Fibroblast of lung (primary cell): ENCODE results near the gene NPVF. TPM values are rescaled to one million over a fixed set of nuclear protein-coding genes. Genes with fewer than 3 reads are reported as not detected.

Experiments
- DNase-seq, 2 donors: peaks; one replicate each; pipeline versions ENCODE4 v3.0.0 to v3.0.0-alpha.2; 2010; ENCODE audit warnings: low read depth in 2 of 2
- H2AFZ ChIP-seq: 2 replicates; pipeline ENCODE4 v1.5.1; 2012; ENCODE audit warnings: low read length, control low read depth, inconsistent platforms
- H3K27ac ChIP-seq: 2 replicates; pipeline ENCODE4 v1.5.1; 2011; ENCODE audit warnings: low read length, control low read depth; ENCODE audit not compliant: insufficient read depth
- H3K27me3 ChIP-seq: 2 replicates; pipeline ENCODE4 v1.5.1; 2011; ENCODE audit warnings: mild to moderate bottlenecking, low read length; ENCODE audit not compliant: control insufficient read depth, insufficient read depth
- H3K36me3 ChIP-seq: 2 replicates; pipeline ENCODE4 v1.5.1; 2011; ENCODE audit warnings: low read length; ENCODE audit not compliant: control insufficient read depth, insufficient read depth
- H3K4me1 ChIP-seq: 2 replicates; pipeline ENCODE4 v1.5.1; 2011; ENCODE audit warnings: low read length; ENCODE audit not compliant: control insufficient read depth, insufficient read depth; ENCODE audit errors: extremely low read depth
- H3K4me2 ChIP-seq: 2 replicates; pipeline ENCODE4 v1.5.1; 2011; ENCODE audit warnings: low read length, control low read depth; ENCODE audit not compliant: insufficient read depth; ENCODE audit errors: extremely low read depth
- H3K4me3 ChIP-seq, 4 experiments: fragments of 200-600 bp in 1 of 4; sonication (generic) in 1 of 4; replicated peaks in 1 of 4; 2 replicates each; pipeline ENCODE4 v1.5.1; 2011 to 2016; ENCODE audit warnings: low read length in 4 of 4, low read depth in 3 of 4, mild to moderate bottlenecking in 3 of 4, control low read depth in 2 of 4, inconsistent platforms in 1 of 4, mixed read lengths in 1 of 4; ENCODE audit not compliant: insufficient read depth in 1 of 4; ENCODE audit errors: control extremely low read depth in 1 of 4
- H3K79me2 ChIP-seq: 2 replicates; pipeline ENCODE4 v1.5.1; 2012; ENCODE audit warnings: mild to moderate bottlenecking, low read length, inconsistent platforms; ENCODE audit not compliant: control insufficient read depth, insufficient read depth
- H3K9ac ChIP-seq: 2 replicates; pipeline ENCODE4 v1.5.1; 2011; ENCODE audit warnings: mild to moderate bottlenecking, low read length, control low read depth; ENCODE audit not compliant: insufficient read depth
- H3K9me3 ChIP-seq: 2 replicates; pipeline ENCODE4 v1.5.1; 2012; ENCODE audit warnings: low read depth, low read length; ENCODE audit not compliant: control insufficient read depth, insufficient read depth
- H4K20me1 ChIP-seq: 2 replicates; pipeline ENCODE4 v1.5.1; 2011; ENCODE audit warnings: low read length; ENCODE audit not compliant: control insufficient read depth, insufficient read depth; ENCODE audit errors: extremely low read depth
- EZH2 ChIP-seq: IDR thresholded peaks from 2 replicates; pipeline ENCODE4 v1.5.1; 2012; ENCODE audit warnings: low read length, control low read depth, mild to moderate bottlenecking; ENCODE audit errors: missing control alignments
- polyA plus RNA-seq, 2 donors: library from polyadenylated mRNA; depleted of rRNA in 1 of 2; stranded (reverse) in 1 of 2; unstranded in 1 of 2; fragments of >200 nt; gene quantifications; 2 replicates each; pipeline ENCODE4 v1.2.1, GENCODE V29; 2011 to 2012; ENCODE audit warnings: missing spikeins in 1 of 2
- total RNA-seq: library from RNA; depleted of rRNA; stranded (reverse); fragments of >200 nt; gene quantifications from 2 replicates; pipeline ENCODE4 v1.2.1, GENCODE V29; 2014
- TF ChIP-seq, protein P1 (sequence below), 2 donors: IDR thresholded peaks in 1 of 2; conservative IDR thresholded peaks in 1 of 2; 1 replicate in 1 of 2; 2 replicates in 1 of 2; pipeline ENCODE4 v1.5.1; 2011 to 2012; ENCODE audit warnings: low read length in 2 of 2, control low read depth in 1 of 2, inconsistent platforms in 1 of 2, low read depth in 1 of 2, mild to moderate bottlenecking in 1 of 2

The NPVF gene
- total and polyA plus RNA-seq, 2 donors (not counting 1 experiment from before 2014, with no cell fraction given): not detected

DNA sequence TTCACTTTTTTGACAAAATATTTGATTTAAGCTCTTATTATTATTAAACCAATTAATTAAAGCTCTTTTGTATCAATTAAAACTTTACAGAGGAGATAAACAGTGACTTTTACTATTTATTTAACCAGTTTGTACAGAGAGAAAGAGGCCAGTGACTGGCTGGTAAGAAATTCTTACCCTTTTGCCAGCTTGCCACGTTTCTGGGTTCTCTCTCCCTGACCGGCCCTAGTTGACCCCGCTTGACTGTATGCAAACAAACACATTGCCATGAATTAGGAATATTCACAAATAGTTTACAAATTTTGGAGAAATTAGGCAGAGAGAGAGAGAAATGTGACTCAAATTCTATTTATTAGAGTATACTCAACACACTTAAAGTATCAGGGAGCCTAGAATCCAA is 36.2 kb downstream of the NPVF start:
- DNase-seq: no peak
- H3K4me3 ChIP-seq: no peak overlapping the region
- no peaks in the 10 kb centered on the region for H3K4me1 ChIP-seq
- no peaks in the 10 kb centered on the region for H3K27me3 ChIP-seq
- no peaks in the 10 kb centered on the region for H4K20me1 ChIP-seq
- TF ChIP-seq EZH2: no peak
- TF ChIP-seq, protein P1, sequence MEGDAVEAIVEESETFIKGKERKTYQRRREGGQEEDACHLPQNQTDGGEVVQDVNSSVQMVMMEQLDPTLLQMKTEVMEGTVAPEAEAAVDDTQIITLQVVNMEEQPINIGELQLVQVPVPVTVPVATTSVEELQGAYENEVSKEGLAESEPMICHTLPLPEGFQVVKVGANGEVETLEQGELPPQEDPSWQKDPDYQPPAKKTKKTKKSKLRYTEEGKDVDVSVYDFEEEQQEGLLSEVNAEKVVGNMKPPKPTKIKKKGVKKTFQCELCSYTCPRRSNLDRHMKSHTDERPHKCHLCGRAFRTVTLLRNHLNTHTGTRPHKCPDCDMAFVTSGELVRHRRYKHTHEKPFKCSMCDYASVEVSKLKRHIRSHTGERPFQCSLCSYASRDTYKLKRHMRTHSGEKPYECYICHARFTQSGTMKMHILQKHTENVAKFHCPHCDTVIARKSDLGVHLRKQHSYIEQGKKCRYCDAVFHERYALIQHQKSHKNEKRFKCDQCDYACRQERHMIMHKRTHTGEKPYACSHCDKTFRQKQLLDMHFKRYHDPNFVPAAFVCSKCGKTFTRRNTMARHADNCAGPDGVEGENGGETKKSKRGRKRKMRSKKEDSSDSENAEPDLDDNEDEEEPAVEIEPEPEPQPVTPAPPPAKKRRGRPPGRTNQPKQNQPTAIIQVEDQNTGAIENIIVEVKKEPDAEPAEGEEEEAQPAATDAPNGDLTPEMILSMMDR (conservative IDR thresholded peaks at IDR 0.05 in 1 of 2, IDR thresholded peaks at IDR 0.05 in 1 of 2; ENCODE audit: low read depth in 1 of 2, low read length in 2 of 2): no peak
- no peaks in the 10 kb centered on the region for H3K36me3 ChIP-seq
- H2AFZ ChIP-seq: no peak overlapping the region
- H3K27ac ChIP-seq: no peak overlapping the region
- H3K9me3 ChIP-seq: no peaks in the 10 kb centered on the region
- no peak overlapping the region for H3K9ac ChIP-seq
- no peaks in the 10 kb centered on the region for H3K79me2 ChIP-seq
- no peak overlapping the region for H3K4me2 ChIP-seq

DNA sequence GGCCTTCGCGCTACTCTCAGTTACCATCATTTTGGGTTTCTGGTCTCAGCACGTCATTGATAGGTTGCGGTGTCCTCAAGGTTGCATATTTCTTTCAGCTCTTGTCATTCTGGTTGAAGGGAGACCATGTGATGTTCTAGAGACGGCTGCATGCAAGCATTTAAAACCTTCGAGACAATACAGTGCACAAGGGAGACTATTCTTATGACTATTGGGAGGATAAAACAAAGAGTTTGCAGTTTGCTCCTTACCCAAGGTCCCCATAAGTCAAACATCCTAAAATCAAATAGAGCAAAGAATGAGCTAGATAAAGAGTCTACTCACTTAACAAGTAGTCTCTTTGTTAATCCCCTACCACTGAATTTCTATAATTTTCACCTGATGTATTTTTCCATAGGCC is 39.1 kb downstream of the NPVF start:
- no peak overlapping the region for H3K4me3 ChIP-seq
- H3K27me3 ChIP-seq: no peaks in the 10 kb centered on the region
- no peak overlapping the region for H2AFZ ChIP-seq
- H3K9me3 ChIP-seq: no peaks in the 10 kb centered on the region
- H3K36me3 ChIP-seq: no peaks in the 10 kb centered on the region
- no peak for DNase-seq
- no peaks in the 10 kb centered on the region for H4K20me1 ChIP-seq
- TF ChIP-seq, protein P1 (conservative IDR thresholded peaks at IDR 0.05 in 1 of 2, IDR thresholded peaks at IDR 0.05 in 1 of 2; ENCODE audit: low read depth in 1 of 2, low read length in 2 of 2): no peak
- TF ChIP-seq EZH2: no peak
- H3K4me1 ChIP-seq: no peaks in the 10 kb centered on the region
- no peak overlapping the region for H3K27ac ChIP-seq
- H3K79me2 ChIP-seq: no peaks in the 10 kb centered on the region
- no peak overlapping the region for H3K4me2 ChIP-seq
- no peak overlapping the region for H3K9ac ChIP-seq

DNA sequence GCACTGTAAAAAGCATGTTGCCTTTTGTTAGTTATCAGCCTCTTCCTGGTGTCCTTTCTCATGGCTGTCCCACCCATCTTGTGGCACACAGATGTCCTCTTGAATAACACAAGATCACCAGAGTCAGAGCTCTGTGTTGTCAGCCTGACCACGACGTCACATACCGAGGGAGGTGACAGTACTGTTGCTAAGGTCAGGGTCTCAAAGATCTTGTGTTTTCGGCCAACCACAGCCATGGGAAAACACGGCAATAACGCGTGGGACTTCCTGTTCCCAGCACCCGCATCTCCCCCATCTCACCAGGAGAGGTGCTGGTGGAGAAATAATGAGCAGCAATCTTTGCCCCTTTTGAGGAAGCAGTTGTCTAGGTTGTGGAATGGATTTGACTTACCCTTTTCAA is 40.4 kb downstream of the NPVF start:
- Histone ChIP-seq H2AFZ (no peak overlapping the region), H3K9me3 (no peaks in the 10 kb centered on the region), H3K27ac (no peak overlapping the region), H3K27me3 (no peaks in the 10 kb centered on the region), H3K79me2 (no peaks in the 10 kb centered on the region), H3K4me3 (no peak overlapping the region), H3K4me2 (no peak overlapping the region), H3K36me3 (no peaks in the 10 kb centered on the region), H3K4me1 (no peaks in the 10 kb centered on the region), H4K20me1 (no peaks in the 10 kb centered on the region), H3K9ac (no peak overlapping the region)
- no peak for DNase-seq
- TF ChIP-seq, protein P1 (conservative IDR thresholded peaks at IDR 0.05 in 1 of 2, IDR thresholded peaks at IDR 0.05 in 1 of 2; ENCODE audit: low read depth in 1 of 2, low read length in 2 of 2): no peak
- no peak for TF ChIP-seq EZH2
